Neural crest cell (in vitro differentiated cells): Measurements from ENCODE around the gene LRRK1. TPM values are rescaled to one million over a fixed set of nuclear protein-coding genes. Genes with fewer than 3 reads are reported as not detected.
A peak's percentile ranks its signal among the peaks of the same experiment; 100 is the strongest.

Experiments
- DNase-seq: peaks from one replicate; pipeline ENCODE4 v3.0.0; 2021; ENCODE audit warnings: low read depth, mixed read lengths, low spot score
- H3K27ac Mint-ChIP-seq: one replicate; pipeline ENCODE4 v1.8.0; 2021; ENCODE audit warnings: mild to moderate bottlenecking, mixed read lengths; ENCODE audit not compliant: unreplicated experiment
- H3K27me3 Mint-ChIP-seq: 2 replicates; pipeline ENCODE4 v1.8.0; 2021; ENCODE audit warnings: low read depth, mild to moderate bottlenecking, mixed read lengths
- H3K36me3 Mint-ChIP-seq: 2 replicates; pipeline ENCODE4 v1.8.0; 2021; ENCODE audit warnings: low read depth, mild to moderate bottlenecking, mixed read lengths
- H3K4me1 Mint-ChIP-seq: 2 replicates; pipeline ENCODE4 v1.8.0; 2021; ENCODE audit warnings: mixed read lengths
- H3K4me3 Mint-ChIP-seq: one replicate; pipeline ENCODE4 v1.8.0; 2021; ENCODE audit warnings: mild to moderate bottlenecking, mixed read lengths
- H3K9me3 Mint-ChIP-seq: 2 replicates; pipeline ENCODE4 v1.8.0; 2021; ENCODE audit warnings: mixed read lengths
- total RNA-seq: library from RNA; stranded (reverse); gene quantifications from 2 replicates; pipeline ENCODE4 v1.2.1, GENCODE V29; 2021
- TF ChIP-seq, protein P1 (sequence below): fragments of 200-600 bp; sonication (generic); conservative IDR thresholded peaks from 2 replicates; pipeline ENCODE4 v1.5.0; 2021; ENCODE audit warnings: antibody characterized with exemption, mild to moderate bottlenecking

LRRK1 gene
- total RNA-seq, 1 donor from 2014 or later = 1.7 TPM

- H3K4me3 Mint-ChIP-seq = no peak overlapping the region
- no peak overlapping the region for H3K27ac Mint-ChIP-seq
- H3K9me3 Mint-ChIP-seq = peaks cover 7% of the 10 kb centered on the region
- no peaks in the 10 kb centered on the region for H3K36me3 Mint-ChIP-seq
- H3K27me3 Mint-ChIP-seq = peaks cover 41% of the 10 kb centered on the region
- TF ChIP-seq, protein P1, sequence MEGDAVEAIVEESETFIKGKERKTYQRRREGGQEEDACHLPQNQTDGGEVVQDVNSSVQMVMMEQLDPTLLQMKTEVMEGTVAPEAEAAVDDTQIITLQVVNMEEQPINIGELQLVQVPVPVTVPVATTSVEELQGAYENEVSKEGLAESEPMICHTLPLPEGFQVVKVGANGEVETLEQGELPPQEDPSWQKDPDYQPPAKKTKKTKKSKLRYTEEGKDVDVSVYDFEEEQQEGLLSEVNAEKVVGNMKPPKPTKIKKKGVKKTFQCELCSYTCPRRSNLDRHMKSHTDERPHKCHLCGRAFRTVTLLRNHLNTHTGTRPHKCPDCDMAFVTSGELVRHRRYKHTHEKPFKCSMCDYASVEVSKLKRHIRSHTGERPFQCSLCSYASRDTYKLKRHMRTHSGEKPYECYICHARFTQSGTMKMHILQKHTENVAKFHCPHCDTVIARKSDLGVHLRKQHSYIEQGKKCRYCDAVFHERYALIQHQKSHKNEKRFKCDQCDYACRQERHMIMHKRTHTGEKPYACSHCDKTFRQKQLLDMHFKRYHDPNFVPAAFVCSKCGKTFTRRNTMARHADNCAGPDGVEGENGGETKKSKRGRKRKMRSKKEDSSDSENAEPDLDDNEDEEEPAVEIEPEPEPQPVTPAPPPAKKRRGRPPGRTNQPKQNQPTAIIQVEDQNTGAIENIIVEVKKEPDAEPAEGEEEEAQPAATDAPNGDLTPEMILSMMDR = no peak
- no peak for DNase-seq
- peaks cover 24% of the 10 kb centered on the region for H3K4me1 Mint-ChIP-seq
Measured at GRCh38 chr15:100983221-100983620, 64.1 kb downstream of the LRRK1 start.

GRCh38 chr15:100985401-100985800 is 66.2 kb downstream of the LRRK1 start:
- no peak for DNase-seq
- peaks cover 21% of the 10 kb centered on the region for H3K27me3 Mint-ChIP-seq

GRCh38 chr15:100986158-100986896 is 67.2 kb downstream of the LRRK1 start:
- Mint-ChIP-seq H3K27ac (peak overlapping the region; percentile 6), H3K36me3 (no peaks in the 10 kb centered on the region), H3K27me3 (peaks cover 13% of the 10 kb centered on the region), H3K9me3 (peaks cover 2% of the 10 kb centered on the region), H3K4me1 (peaks cover 22% of the 10 kb centered on the region), H3K4me3 (no peak overlapping the region)
- no peak for DNase-seq
- TF ChIP-seq, protein P1 = no peak

More at GRCh38 chr15:100985401-100985800, 66.2 kb downstream of the LRRK1 start:
- peaks cover 24% of the 10 kb centered on the region for H3K4me1 Mint-ChIP-seq
- peaks cover 3% of the 10 kb centered on the region for H3K9me3 Mint-ChIP-seq
- H3K36me3 Mint-ChIP-seq = no peaks in the 10 kb centered on the region
- no peak overlapping the region for H3K27ac Mint-ChIP-seq
- TF ChIP-seq, protein P1 = no peak
- no peak overlapping the region for H3K4me3 Mint-ChIP-seq

- H3K4me3 Mint-ChIP-seq = no peak overlapping the region
- H3K27ac Mint-ChIP-seq = no peak overlapping the region
- no peaks in the 10 kb centered on the region for H3K36me3 Mint-ChIP-seq
- TF ChIP-seq, protein P1 = no peak
- no peak for DNase-seq
- H3K4me1 Mint-ChIP-seq = peaks cover 20% of the 10 kb centered on the region
- H3K27me3 Mint-ChIP-seq = peaks cover 7% of the 10 kb centered on the region
- peaks cover 2% of the 10 kb centered on the region for H3K9me3 Mint-ChIP-seq
Measured at GRCh38 chr15:100987143-100987542, 68.0 kb downstream of the LRRK1 start.

DNA sequence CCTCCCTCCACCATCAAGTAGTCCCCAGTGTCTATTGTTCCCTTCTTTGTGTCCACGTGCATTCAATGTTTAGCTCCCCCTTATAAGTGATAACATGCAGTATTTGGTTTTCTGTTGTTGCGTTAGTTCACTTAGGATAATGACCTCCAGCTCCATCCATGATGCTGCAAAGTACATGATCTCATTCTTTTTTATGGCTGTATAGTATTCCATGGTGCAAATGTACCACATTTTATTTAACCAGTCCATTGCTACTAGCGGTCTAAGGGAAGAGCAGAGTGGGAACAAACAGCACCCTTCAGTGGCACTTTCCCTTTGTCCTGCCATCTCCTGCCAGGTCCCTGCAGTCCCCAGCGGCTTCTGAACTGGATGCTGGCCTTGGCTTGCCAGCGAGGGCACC is 69.1 kb downstream of the LRRK1 start:
- Mint-ChIP-seq H3K36me3 (no peaks in the 10 kb centered on the region), H3K27me3 (peaks cover 2% of the 10 kb centered on the region), H3K9me3 (peaks cover 2% of the 10 kb centered on the region), H3K4me1 (peaks cover 20% of the 10 kb centered on the region), H3K27ac (no peak overlapping the region), H3K4me3 (no peak overlapping the region)
- TF ChIP-seq, protein P1 = no peak
- no peak for DNase-seq
